Astrocyte (in vitro differentiated cells and primary cell): ENCODE results near the gene GNG14. TPM values are rescaled to one million over a fixed set of nuclear protein-coding genes. Genes with fewer than 3 reads are reported as not detected.
A peak's percentile ranks its signal among the peaks of the same experiment; 100 is the strongest.

Experiments
- DNase-seq: peaks from one replicate; pipeline ENCODE4 v3.0.0-alpha.2; 2010; ENCODE audit warnings: low read depth
- FAIRE-seq: peaks from 2 replicates; lab custom pipeline; 2011; peaks lifted over from hg19 to GRCh38; lab: Jason Lieb, UNC
- H2AFZ ChIP-seq: 2 replicates; pipeline ENCODE4 v1.6.0; 2012; ENCODE audit warnings: low read depth, low read length, inconsistent platforms
- H3K27ac ChIP-seq: 2 replicates; pipeline ENCODE4 v1.5.1; 2011; ENCODE audit warnings: low read depth, low read length, inconsistent platforms
- H3K27me3 ChIP-seq: 2 replicates; pipeline ENCODE4 v1.6.0; 2011; ENCODE audit warnings: low read length, inconsistent platforms; ENCODE audit not compliant: insufficient read depth
- H3K36me3 ChIP-seq: 2 replicates; pipeline ENCODE4 v1.5.1; 2011; ENCODE audit warnings: low read length, inconsistent platforms; ENCODE audit not compliant: insufficient read depth
- H3K4me1 ChIP-seq: 2 replicates; pipeline ENCODE4 v1.5.1; 2011; ENCODE audit warnings: low read length, inconsistent platforms; ENCODE audit not compliant: insufficient read depth
- H3K4me2 ChIP-seq: 2 replicates; pipeline ENCODE4 v1.6.0; 2012; ENCODE audit warnings: low read length, inconsistent platforms
- H3K4me3 ChIP-seq: 2 replicates; pipeline ENCODE4 v1.5.1; 2011; ENCODE audit warnings: low read depth, mild to moderate bottlenecking, low read length, inconsistent platforms; ENCODE audit not compliant: insufficient read depth
- H3K79me2 ChIP-seq: 2 replicates; pipeline ENCODE4 v1.6.0; 2012; ENCODE audit warnings: mild to moderate bottlenecking, low read length, inconsistent platforms; ENCODE audit not compliant: insufficient read depth
- H3K9ac ChIP-seq: 2 replicates; pipeline ENCODE4 v1.6.0; 2012; ENCODE audit warnings: mild to moderate bottlenecking, low read length, inconsistent platforms
- H3K9me3 ChIP-seq: 2 replicates; pipeline ENCODE4 v1.5.1; 2012; ENCODE audit warnings: low read depth, mild to moderate bottlenecking, low read length, inconsistent platforms; ENCODE audit not compliant: insufficient read depth
- H4K20me1 ChIP-seq: 2 replicates; pipeline ENCODE4 v1.6.0; 2012; ENCODE audit warnings: low read length, inconsistent platforms; ENCODE audit not compliant: insufficient read depth
- H3K27ac Mint-ChIP-seq: one replicate; pipeline ENCODE4 v1.8.0; 2021; ENCODE audit warnings: mild to moderate bottlenecking, mixed read lengths; ENCODE audit not compliant: unreplicated experiment
- H3K27me3 Mint-ChIP-seq: one replicate; pipeline ENCODE4 v1.8.0; 2021; ENCODE audit warnings: low read depth, mixed read lengths; ENCODE audit not compliant: unreplicated experiment
- H3K36me3 Mint-ChIP-seq: one replicate; pipeline ENCODE4 v1.8.0; 2021; ENCODE audit warnings: low read depth, mixed read lengths; ENCODE audit not compliant: unreplicated experiment
- H3K4me1 Mint-ChIP-seq: one replicate; pipeline ENCODE4 v1.8.0; 2021; ENCODE audit warnings: low read depth, mixed read lengths; ENCODE audit not compliant: unreplicated experiment
- H3K4me3 Mint-ChIP-seq: one replicate; pipeline ENCODE4 v1.8.0; 2021; ENCODE audit warnings: mild to moderate bottlenecking, moderate library complexity, mixed read lengths; ENCODE audit not compliant: unreplicated experiment
- H3K9me3 Mint-ChIP-seq: one replicate; pipeline ENCODE4 v1.8.0; 2021; ENCODE audit warnings: mild to moderate bottlenecking, mixed read lengths; ENCODE audit not compliant: unreplicated experiment
- EZH2 ChIP-seq: IDR thresholded peaks from 2 replicates; pipeline ENCODE4 v1.6.1; 2012; ENCODE audit warnings: mild to moderate bottlenecking, low read length, inconsistent platforms; ENCODE audit not compliant: insufficient read depth
- total RNA-seq: library from RNA; stranded (reverse); gene quantifications from 2 replicates; pipeline ENCODE4 v1.2.1, GENCODE V29; 2021
- TF ChIP-seq, protein P1 (sequence below): IDR thresholded peaks from 2 replicates; pipeline ENCODE4 v1.5.1; 2011; ENCODE audit warnings: low read depth, mild to moderate bottlenecking, inconsistent platforms, low read length, moderate library complexity; ENCODE audit not compliant: insufficient read depth

GNG14 gene
- total RNA-seq, 1 donor from 2014 or later, result not detected

DNA sequence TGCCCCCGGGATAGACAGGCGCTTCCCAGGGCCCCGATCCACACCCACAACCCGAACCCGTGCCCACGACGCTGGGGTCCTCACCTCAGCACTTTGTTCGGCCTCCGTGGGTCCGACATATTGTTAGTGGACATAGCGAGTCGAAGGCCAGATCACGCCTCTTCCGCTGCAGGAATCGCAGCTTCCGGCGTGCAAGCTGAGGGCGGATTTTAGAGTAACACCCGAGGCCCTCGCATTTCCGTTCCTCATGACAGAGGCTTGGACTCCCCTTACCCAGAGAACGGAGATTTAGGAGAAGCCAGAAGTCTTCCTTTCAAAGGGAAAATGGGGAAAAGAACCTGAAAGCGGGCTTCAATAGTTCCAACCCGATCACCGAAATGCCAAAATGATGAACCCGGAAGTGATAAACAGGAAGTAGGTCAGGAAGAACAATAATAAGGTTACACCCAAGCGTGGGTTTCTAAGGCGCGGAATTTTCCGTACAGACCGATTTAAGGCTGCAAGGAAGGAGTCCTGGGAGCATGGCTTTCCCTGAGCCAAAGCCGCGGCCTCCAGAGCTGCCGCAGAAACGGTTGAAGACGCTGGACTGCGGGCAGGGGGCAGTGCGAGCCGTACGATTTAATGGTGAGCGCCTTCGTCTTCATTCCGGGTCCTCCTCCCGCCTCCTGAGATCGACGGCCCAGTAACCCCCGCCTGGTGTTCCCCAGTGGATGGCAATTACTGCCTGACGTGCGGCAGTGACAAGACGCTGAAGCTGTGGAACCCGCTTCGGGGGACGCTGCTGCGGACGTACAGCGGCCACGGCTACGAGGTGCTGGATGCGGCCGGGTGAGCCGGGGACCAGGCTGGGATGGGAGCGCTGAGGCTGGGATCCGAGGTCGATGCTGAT is 18.3 kb upstream of the GNG14 start:
- no peak for FAIRE-seq
- Histone ChIP-seq H3K4me1 (peaks cover 21% of the 10 kb centered on the region), H3K4me2 (peak overlapping the region; percentile 89), H3K27ac (peak overlapping the region; percentile 97), H3K9ac (peak overlapping the region; percentile 88), H3K36me3 (peaks cover 9% of the 10 kb centered on the region), H3K4me3 (peak overlapping the region; percentile 83), H3K9me3 (no peaks in the 10 kb centered on the region), H4K20me1 (peaks cover 22% of the 10 kb centered on the region), H2AFZ (peak overlapping the region; percentile 84), H3K27me3 (no peaks in the 10 kb centered on the region), H3K79me2 (peaks cover 55% of the 10 kb centered on the region)
- no peak for TF ChIP-seq EZH2
- TF ChIP-seq, protein P1, sequence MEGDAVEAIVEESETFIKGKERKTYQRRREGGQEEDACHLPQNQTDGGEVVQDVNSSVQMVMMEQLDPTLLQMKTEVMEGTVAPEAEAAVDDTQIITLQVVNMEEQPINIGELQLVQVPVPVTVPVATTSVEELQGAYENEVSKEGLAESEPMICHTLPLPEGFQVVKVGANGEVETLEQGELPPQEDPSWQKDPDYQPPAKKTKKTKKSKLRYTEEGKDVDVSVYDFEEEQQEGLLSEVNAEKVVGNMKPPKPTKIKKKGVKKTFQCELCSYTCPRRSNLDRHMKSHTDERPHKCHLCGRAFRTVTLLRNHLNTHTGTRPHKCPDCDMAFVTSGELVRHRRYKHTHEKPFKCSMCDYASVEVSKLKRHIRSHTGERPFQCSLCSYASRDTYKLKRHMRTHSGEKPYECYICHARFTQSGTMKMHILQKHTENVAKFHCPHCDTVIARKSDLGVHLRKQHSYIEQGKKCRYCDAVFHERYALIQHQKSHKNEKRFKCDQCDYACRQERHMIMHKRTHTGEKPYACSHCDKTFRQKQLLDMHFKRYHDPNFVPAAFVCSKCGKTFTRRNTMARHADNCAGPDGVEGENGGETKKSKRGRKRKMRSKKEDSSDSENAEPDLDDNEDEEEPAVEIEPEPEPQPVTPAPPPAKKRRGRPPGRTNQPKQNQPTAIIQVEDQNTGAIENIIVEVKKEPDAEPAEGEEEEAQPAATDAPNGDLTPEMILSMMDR, result no peak
- Mint-ChIP-seq H3K27me3 (no peaks in the 10 kb centered on the region), H3K9me3 (no peaks in the 10 kb centered on the region), H3K36me3 (peaks cover 8% of the 10 kb centered on the region), H3K4me1 (peaks cover 25% of the 10 kb centered on the region), H3K4me3 (peak overlapping the region; percentile 98), H3K27ac (peak overlapping the region; percentile 100)
- DNase-seq, result peak; percentile 83

- peak overlapping the region; percentile 83 for H3K4me3 ChIP-seq
- peak overlapping the region; percentile 84 for H2AFZ ChIP-seq
- H3K79me2 ChIP-seq, result peaks cover 50% of the 10 kb centered on the region
- H3K4me1 ChIP-seq, result peaks cover 21% of the 10 kb centered on the region
- peaks cover 11% of the 10 kb centered on the region for H3K36me3 ChIP-seq
- no peaks in the 10 kb centered on the region for H3K27me3 ChIP-seq
- Mint-ChIP-seq H3K36me3 (peaks cover 9% of the 10 kb centered on the region), H3K27ac (peak overlapping the region; percentile 47), H3K27me3 (no peaks in the 10 kb centered on the region), H3K4me3 (peak overlapping the region; percentile 98), H3K4me1 (peaks cover 25% of the 10 kb centered on the region), H3K9me3 (no peaks in the 10 kb centered on the region)
- TF ChIP-seq, protein P1, result no peak
- TF ChIP-seq EZH2, result no peak
- no peak for FAIRE-seq
- H3K9me3 ChIP-seq, result no peaks in the 10 kb centered on the region
- peak overlapping the region; percentile 89 for H3K4me2 ChIP-seq
- H4K20me1 ChIP-seq, result peaks cover 22% of the 10 kb centered on the region
- peak overlapping the region; percentile 97 for H3K27ac ChIP-seq
- no peak for DNase-seq
- H3K9ac ChIP-seq, result peak overlapping the region; percentile 88
Observed at GRCh38 chr19:12670159-12670928, 17.5 kb upstream of the GNG14 start.
